ENCODE measurements around the gene DYNC1LI1.

The DYNC1LI1 gene

DNA sequence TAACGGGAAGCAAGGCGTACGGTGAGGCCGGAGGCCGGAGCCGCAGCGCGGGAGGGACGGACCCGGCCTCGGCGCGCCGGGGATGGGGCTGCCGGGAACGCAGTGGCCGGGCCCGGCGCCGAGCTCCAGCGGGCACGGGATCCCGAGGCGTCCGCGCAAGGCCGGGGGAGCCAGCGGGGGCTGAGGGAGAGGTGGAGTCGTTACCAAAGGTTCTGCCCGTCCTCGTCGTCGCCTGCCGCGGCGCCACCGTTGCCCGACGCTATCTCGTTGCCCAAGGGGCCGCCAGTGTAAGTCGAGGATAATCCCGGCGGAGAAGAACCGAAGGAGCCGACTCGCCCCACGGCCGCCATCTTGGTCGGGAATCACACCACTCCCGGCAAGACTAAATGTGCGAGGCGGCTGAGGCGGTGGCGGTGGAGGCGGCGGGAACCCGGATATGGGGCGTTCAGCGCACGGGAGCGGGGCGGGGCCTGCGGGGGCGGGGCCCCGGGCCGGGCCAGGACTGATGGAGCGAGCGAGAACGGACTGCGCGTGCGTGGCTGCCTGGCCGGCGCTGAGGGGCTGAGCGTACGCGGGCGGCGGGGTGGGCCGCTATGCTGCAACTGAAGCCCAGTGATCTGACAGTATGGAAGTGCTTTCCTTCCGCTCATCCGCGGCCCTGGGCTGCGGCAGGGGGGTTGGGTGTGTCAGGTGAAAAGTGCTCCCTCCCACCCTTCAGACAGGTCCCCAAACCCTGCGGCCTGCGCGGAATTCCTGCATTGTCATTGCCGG is at the start of gene DYNC1LI1:
Gene DYNC1LI1 (minus strand): TSS at position 438 of the 771 bp plus-strand sequence. CDS start 88 bp downstream, at position 350.
- DNase-seq (ENCODE audit: low read depth, low spot score): peak; percentile 56

DNA sequence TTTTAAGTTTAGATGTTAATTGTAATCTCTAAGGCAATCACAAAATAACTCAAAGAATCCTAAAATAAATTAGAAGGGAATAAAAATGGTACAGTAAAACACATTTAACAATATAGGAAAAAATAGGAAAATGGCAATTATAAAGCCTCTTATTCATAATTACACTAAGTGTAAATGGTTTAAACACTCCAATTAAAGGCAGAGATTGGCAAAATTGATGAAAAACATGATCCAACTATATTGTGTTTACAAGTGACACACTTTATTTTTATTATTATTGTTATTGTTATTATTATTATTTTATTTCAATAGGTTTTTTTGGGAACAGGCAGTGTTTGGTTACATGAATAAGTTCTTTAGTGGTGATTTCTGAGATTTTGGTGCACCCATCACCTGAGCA is 48.7 kb upstream of the DYNC1LI1 start:
- no peak for DNase-seq (ENCODE audit: low read depth, low spot score)

DNA sequence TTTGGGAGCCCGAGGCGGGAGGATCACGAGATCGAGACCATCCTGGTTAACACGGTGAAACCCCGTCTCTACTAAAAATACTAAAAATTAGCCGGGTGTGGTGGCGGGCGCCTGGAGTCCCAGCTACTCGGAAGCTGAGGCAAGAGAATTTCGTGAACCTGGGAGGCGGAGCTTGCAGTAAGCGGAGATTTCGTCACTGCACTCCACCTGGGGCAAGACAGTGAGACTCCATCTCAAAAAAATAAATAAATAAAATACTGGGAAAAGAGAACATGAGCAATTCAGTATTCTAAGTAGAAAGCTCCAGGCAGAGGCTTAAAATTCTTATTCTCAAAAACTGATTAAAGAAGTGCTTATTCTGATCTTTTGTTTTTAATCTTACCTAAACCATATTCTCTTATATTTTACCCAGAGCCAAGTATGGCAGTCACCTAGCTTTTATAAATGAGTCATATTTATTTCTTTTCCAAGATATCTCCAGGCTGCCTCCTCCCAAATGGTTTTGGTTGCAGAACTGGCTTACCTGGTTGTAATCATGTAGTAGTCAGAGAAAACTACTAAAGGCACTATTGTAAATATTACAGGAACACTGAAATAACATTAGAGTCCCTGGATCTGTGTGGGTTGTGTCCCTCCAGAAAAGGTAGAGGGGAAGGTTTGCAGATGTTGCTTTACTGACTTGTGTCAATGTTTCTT is 45.8 kb upstream of the DYNC1LI1 start:
- DNase-seq (ENCODE audit: low read depth, low spot score): no peak

DNA sequence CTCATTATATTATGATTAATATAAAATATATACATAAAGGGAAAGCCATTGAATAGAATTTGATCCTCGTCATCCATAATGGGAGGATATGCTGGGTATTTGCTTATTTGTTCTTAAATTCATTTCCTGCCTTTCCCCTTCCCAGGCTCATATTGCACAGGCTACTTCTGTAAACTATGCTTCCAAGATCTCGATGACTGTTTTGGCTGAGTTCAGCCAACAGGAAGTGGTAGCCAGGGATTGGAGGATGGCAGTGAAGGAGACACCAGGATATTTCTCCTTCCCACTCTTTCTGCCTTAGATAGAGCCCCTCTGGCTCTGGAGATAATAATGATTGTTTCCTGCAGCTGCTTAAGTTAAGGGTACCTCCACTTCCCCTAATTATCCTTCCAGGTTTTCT is 44.3 kb upstream of the DYNC1LI1 start:
- DNase-seq (ENCODE audit: low read depth, low spot score): no peak

DNA sequence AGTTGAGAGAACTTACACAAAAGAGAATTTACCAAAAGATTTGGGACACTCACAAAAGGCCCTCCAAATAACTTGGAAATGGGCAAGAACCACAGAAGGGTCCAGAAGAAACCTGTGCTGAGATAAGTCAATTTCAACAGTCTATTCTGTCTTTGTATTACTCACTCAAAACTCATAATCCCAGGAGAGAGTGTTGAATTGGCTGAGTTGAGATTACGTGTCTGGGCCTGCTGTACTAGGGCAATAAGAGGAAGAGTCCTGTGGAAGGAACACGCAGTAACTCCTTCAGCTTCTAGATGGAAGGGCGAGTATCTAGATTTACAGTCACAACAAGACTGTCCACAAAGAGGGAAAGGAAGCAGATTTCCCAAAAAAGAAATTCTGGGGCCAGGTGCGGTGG is 42.5 kb upstream of the DYNC1LI1 start:
- no peak for DNase-seq (ENCODE audit: low read depth, low spot score)

DNA sequence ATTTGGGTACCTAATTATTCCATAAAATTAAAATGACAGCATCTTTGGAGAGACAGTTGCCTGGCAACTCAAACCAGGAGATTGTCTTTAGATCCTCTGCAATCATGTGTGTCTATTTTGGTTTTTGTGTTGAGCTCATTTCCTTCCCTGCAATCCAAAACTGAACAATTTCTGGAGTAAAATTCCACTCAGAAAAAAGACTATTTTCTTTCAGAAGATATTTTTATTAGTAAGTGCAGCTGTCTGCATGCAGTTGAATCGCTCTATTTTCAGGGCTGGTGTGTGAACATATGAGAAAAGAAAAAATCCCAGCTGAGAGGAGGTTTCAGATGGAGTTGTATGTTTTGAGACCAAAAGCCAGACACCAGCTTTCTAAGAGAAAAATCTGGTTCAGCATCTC is 41.9 kb upstream of the DYNC1LI1 start:
- no peak for DNase-seq (ENCODE audit: low read depth, low spot score)

DNA sequence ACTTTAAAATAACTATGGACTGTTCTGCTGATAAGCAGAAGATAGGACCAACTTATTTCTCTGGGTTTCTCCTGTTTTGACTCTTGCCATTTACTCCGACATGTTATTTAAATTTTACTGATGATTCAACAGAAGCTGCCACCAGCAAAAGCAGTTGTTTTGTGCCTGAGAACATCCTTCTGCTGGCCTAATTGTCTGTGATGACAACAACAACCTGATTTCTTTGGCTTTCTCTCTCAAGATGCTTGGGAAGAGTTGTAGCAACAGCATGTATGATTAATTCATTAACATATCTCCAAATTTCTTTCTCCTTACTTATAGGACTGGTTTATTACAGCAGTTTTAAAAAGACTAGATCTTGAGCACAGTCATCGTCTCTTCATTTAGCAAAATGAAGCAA is 36.9 kb upstream of the DYNC1LI1 start:
- no peak for DNase-seq (ENCODE audit: low read depth, low spot score)

DNA sequence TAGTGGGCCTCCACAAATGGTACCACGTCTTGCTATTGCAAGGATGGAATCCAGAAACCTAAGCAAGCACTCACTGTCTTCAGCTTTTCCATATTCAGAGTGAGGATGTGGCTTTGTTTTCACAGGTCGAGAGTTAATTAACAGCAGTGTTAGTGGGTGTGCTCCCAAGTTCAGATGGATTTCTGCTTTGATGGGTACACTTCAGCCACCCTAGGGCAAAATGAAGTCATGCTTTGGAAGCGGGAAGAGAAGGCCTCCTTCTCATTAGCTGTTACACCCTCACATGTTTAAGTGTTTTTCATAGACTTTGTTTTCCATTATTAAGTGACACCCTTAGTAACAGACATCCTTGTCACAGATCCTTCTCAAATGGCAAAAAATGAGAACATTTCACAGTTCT is 36.3 kb upstream of the DYNC1LI1 start:
- no peak for DNase-seq (ENCODE audit: low read depth, low spot score)

DNA sequence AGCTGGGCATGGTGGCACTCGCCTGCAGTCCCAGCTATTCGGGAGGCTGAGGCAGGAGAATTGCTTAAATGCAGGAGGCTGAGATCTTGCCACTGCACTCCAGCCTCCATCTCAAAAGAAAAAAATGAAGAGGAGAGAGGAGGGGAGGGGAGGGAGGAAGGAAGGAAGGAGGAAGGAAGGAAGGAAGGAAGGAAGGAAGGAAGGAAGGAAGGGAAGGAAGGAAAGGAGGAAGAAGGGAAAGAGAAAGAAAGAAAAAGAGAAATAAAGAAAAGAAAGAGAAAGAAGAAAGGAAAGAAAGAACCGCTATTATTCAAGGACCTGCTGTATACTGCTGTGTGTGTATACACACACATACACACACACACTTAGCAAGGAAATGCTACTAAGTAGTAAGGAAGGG is 35.6 kb upstream of the DYNC1LI1 start:
- no peak for DNase-seq (ENCODE audit: low read depth, low spot score)

DNA sequence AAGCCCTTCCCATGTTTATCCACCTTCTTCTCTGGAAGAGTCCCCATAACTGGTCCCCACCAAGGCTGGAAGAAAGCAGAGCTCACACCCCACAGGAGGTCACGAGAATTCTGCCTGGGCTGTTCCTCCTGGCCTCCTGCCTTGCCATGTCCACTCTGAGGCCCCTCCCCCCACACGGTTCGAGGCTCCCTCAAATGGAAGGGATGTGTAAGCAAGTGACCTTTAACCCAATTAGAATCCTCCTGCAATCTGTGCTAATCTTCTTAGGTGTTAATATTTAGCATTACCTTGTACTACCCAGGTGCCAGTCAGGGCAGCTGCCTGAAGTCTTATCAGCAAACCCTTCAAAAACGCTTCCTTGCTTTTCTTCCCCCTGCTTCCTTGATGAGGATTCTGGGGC is 32.4 kb upstream of the DYNC1LI1 start:
- no peak for DNase-seq (ENCODE audit: low read depth, low spot score)

DNA sequence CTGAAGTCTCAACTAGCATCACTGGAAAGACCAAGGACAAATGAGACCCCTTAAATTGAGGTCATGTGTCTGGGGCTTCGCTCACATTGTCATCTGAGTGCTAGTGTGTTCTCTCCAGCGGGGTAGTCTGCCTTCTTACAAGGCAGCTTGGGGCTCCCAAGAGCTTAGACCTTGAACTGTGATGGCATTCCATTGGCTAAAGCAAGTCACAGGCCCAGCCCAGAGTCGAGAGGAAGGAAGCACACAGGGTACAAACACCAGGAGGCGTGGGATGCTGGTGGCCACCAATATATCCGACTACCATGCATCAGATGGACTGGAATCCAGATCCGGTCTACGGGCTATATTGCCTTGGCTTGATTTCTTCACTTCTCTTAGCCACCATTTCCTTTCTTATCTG is 31.5 kb upstream of the DYNC1LI1 start:
- no peak for DNase-seq (ENCODE audit: low read depth, low spot score)

DNA sequence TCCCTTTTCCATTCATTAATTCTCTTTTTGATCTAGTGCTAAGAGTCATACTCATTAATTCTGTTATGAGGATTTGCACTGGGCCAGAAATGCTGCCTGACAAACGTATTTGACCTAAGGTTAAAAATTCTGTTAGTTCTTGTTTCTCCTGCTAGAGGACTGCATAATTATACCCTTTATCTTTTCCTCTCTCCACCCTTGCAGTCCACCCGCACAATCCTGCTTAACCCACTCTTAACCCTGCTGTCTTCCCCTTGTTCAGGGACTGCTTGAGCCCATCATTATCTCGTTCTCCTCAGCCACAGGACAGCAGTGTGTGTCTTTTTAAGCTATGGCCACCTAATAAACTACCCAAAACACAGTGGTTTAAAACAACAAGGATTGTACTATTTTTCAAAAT is 31.1 kb upstream of the DYNC1LI1 start:
- no peak for DNase-seq (ENCODE audit: low read depth, low spot score)

DNA sequence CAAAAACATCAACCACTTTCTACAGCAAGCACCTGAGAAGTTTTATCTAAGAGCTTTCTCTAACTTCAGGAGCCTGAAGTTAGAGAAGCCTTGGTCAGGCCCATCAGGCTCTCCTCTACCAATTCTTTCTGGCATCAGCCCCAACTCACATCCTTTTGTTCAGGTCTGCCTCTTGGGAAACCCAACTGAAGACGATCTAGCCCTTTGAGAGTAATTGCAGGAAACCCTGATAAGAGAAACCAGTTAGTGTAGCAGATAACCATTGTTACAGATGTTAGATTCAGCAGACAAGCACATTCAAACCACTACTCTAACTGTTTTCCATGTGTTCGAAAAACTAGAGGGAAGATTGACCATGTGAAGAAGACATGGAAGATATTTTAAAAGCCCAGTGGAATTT is 27.0 kb upstream of the DYNC1LI1 start:
- no peak for DNase-seq (ENCODE audit: low read depth, low spot score)

DNA sequence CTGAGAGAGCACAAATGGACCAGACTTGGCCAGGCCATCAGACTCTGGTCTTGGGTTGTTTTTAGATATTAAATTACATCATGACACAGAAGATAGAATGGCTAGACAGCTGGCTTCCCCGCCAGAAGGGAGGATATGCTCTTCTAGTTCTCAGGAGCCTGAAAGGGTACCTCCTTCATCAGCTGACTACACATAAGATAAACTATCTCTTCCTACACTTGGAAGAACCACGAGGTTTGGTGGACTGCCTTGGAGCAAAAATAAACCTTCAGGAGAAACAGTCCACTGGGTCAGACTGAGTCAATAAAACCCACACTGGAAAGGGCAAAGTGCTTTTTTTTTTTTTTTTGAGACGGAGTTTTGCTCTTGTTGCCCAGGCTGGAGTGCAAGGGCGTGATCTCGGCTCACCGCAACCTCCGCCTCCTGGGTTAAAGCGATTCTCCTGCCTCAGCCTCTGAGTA is 26.3 kb upstream of the DYNC1LI1 start:
- no peak for DNase-seq (ENCODE audit: low read depth, low spot score)

DNA sequence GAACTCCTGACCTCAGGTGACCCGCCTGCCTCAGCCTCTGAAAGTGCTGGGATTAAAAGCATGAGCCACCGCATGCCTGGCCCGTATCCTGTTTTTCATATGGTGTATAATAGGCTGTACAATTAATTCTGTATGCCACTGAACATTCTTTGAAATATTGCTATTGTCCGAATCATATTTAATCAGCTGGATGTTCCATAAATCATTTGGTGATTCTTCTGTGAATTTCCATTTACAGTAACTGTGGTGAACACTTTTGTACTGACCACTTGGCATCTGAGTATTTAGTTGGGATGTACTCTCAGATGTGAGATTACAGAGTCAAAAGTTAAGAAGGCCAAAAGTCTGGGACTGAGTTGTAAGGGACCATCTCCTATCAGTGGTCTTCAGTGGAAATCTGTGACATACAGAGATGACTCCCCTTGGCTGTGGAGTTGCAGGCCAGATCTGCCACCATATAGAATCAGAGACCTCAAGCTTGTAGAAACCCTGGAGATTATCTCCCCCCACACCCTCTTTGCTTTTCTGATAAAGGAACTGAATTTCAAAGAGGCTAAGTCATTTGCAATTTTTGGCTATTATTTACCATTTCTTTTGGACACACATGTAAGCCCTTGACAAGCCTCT is 25.7 kb upstream of the DYNC1LI1 start:
- DNase-seq (ENCODE audit: low read depth, low spot score): no peak

DNA sequence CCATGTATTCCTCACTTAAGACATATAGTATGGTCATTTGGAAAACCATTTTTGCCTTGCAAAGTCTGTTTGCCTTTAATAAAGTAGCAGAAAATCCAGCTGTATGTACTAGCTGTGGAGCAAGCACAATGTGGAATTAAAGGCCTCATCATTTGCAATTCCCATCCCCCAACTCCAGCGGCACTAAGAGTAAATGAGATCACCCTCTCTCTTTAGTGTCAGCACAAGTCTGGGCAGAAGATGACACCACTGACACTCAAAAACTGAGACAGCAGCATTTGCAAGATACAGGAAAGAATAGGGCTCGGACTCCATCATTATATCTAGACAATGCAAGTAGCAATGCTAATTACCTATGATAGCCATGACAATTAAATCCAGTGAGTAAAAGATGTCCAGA is 24.7 kb upstream of the DYNC1LI1 start:
- DNase-seq (ENCODE audit: low read depth, low spot score): no peak

DNA sequence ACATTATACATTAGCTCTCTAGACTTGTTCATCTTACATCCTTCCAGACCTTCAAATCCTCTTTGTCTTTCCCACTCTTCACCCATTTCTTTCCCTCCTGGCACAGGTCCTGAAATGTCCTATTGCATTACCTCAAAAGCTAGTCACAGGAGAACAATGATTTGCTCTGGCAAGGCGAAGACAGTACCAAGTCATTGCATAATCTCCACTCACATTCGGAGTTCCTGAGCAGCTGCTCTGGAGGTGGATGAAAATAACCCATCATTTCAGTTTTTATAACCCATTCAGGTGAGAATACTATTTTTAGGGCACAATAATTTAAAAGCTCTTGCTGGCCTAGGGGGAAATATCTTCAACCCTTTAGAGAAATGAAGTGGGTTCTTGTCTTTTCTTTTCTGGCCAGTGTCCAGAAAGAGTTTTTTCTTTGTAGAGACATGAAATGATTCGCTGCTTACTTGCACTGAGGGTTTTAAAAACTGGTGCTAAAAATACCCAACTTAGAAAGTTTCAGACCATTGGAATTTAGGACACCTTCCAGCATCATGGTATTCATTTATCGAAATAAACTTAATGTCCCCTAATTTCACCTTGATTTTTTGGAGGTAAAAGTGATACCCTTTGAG is 23.4 kb upstream of the DYNC1LI1 start:
- DNase-seq (ENCODE audit: low read depth, low spot score): no peak

DNA sequence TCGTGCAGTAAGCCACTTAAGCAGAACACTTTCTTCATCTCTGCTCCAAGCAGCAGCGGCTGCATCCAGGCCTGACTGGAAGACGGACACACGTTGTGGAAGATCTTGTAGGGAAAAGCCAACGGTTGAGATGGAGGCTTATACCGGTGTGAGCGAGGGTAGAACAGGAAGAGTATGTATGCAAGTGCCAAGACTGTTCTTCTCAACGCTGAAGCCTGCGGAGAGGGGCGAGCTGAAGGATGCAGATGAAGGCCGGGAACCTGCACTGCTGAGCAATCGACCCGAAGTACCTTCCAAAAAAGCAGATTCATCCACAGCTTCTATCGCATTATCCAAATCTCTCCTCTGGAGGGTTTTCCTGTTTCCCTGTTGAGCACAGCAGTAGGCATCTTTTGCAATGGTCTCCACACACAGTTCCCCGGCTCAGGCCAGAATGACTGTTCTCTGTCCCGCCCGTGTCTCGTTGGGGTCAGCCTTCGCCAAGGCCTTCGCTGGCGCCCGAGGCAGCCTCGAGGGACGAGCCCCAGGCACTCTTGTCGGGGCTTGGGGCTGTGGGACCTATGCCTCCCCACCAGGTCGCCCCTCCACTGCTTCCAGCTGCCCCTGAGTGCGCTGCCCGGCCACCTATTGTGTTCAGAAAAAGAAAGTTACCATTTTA is 22.2 kb upstream of the DYNC1LI1 start:
- DNase-seq (ENCODE audit: low read depth, low spot score): no peak

DNA sequence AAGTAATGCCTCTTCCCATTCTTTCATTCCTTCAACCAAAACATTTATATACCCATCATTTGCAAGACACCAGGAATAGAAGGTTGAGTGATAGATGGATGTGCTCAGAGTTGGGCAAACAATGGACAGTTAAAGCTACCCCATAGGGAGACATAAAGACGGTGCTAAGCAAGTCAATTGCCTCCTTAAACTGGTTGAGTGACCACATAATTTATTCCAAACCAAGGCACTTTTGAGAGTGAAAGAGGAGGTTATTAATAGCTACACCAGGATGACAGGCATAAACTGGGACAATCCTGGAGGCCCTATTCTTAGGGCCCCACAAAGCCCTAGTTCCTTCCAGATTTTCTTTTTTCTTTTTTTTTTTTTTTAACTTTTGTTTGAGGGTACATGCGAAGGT is 21.4 kb upstream of the DYNC1LI1 start:
- no peak for DNase-seq (ENCODE audit: low read depth, low spot score)

DNA sequence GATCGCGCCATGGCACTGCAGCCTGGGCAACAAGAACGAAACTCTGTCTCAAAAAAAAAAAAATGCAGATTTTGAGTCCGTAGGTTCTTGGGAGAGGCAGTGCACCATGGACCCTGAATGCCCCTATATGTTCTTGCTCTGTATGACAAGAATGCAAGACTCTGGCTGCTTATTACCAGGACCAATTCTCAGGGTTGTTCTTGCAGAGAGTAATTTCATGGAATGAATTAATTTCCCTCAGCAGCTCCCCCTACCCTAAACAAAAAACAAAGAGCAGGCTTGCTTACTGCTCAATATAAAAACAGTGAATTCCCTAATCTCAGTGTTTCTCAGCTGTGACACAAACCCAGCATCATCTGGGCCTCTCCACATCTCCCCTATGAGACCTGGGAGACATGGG is 20.5 kb upstream of the DYNC1LI1 start:
- DNase-seq (ENCODE audit: low read depth, low spot score): no peak

DNA sequence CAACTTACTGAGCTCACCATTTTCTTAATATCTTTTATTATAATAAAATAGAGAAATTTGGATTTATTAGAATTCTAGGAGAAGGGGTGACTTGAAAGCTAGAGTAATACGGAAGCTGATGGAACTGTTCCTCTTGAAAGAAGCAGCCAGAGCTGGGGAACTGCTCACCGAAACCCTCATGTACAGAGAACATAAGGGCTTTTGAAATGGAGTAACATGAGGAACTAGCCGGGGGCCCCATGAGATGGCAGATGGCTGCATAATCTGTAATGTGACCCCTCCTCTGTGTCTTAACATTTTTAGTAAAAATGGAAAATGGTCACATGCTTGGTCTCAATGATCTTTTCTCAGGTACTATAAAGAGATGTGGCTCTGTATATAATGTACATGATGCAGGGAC is 15.7 kb upstream of the DYNC1LI1 start:
- DNase-seq (ENCODE audit: low read depth, low spot score): no peak

DNA sequence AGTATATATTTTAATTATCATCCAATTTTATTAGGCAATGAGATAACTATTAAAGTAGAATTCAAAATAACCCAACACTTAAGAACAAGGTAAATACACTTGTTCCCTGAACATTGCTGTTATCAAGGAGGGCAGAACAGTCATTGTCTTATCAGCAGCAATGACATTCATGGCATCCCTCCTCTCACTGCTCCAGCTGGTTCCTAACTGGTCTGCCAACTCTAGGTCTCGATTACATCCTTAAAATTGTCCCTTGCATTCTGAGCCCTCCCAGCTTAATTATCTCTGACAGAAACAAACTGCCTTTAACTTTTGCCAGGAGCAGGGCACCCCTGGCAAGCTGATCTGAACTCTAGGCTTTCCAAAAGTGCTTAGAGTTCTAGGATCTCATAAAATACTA is 14.0 kb upstream of the DYNC1LI1 start:
- DNase-seq (ENCODE audit: low read depth, low spot score): no peak

Data from iPS DF 19.7 (cell line).